22Rv1 (cell line): ENCODE measurements around the gene CDC42EP4.

Source experiments
- ZFX ChIP-seq: fragments of 450-650 bp; IDR thresholded peaks from 2 replicates; pipeline ENCODE4 v1.6.1; 2017; ENCODE audit warnings: antibody characterized with exemption, borderline replicate concordance
- TF ChIP-seq, protein P1 (sequence below): fragments of 450-650 bp; IDR thresholded peaks from 2 replicates; pipeline ENCODE4 v1.5.1; 2017; ENCODE audit warnings: mild to moderate bottlenecking

DNA sequence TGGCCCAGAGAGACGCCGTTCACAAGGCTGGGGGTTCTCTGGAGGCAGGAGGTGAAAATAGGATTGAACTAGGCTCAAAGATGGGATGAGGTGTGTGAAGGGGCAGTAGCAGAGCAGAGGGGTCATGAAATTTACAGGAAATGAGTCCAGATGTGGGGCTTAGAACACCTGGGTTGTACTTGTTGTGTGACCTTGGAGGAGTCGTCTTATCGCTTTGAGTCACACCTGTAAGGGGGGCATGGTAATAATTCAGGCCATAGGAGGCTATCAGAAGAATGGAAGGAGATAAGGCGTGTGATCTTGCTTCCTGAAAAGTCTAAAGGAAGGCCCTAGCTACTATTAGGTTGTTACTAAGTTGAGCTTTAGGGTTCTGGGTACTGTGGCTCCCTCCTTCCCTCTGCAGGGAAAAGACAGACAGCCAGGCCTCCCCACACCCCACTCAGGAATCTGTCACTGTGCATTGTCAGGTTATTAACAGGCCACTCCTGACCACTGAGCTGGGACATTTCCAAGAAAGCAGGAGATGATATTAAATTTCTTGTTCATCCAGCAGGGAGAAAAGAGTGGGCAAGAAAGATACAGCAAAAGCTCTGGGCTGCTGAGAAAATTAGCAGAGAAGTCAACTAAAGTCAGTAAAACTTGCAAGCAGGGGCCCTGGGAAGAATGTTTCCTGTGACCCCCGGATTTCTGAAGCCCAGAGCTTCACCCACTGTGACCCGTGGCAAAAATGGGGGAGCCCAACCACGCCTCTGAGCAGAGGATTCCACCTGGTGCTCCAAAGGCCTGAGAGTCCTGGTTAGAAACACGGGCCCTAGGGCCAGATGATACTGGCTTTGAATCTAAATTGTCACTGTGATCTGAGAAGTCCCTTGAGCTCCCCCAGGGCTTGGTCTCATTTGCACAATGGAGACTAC, 6.0 kb upstream of the CDC42EP4 start:
- TF ChIP-seq, protein P1, sequence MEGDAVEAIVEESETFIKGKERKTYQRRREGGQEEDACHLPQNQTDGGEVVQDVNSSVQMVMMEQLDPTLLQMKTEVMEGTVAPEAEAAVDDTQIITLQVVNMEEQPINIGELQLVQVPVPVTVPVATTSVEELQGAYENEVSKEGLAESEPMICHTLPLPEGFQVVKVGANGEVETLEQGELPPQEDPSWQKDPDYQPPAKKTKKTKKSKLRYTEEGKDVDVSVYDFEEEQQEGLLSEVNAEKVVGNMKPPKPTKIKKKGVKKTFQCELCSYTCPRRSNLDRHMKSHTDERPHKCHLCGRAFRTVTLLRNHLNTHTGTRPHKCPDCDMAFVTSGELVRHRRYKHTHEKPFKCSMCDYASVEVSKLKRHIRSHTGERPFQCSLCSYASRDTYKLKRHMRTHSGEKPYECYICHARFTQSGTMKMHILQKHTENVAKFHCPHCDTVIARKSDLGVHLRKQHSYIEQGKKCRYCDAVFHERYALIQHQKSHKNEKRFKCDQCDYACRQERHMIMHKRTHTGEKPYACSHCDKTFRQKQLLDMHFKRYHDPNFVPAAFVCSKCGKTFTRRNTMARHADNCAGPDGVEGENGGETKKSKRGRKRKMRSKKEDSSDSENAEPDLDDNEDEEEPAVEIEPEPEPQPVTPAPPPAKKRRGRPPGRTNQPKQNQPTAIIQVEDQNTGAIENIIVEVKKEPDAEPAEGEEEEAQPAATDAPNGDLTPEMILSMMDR, result no peak
- TF ChIP-seq ZFX, result no peak
